Thyroid gland (tissue), 4 donors: ENCODE measurements around the gene HOXB2.

Source experiments
- POLR2A ChIP-seq, 2 donors: fragments of 450-650 bp; IDR thresholded peaks; one replicate each; pipeline ENCODE4 v1.6.1; 2017; ENCODE audit warnings: antibody characterized with exemption in 2 of 2, mild to moderate bottlenecking in 2 of 2, moderate library complexity in 1 of 2
- TF ChIP-seq, protein P1 (sequence below), 6 experiments: fragments of 200-600 bp in 3 of 6; fragments of 450-650 bp in 3 of 6; sonication (generic) in 3 of 6; IDR thresholded peaks; one replicate each; pipeline ENCODE4 v1.5.1; 2016 to 2019; ENCODE audit warnings: antibody characterized with exemption in 6 of 6, mild to moderate bottlenecking in 2 of 6, inconsistent platforms in 1 of 6, moderate library complexity in 1 of 6

GRCh38 chr17:48571024-48571818 lies 26.3 kb upstream of the HOXB2 start:
- TF ChIP-seq, protein P1, sequence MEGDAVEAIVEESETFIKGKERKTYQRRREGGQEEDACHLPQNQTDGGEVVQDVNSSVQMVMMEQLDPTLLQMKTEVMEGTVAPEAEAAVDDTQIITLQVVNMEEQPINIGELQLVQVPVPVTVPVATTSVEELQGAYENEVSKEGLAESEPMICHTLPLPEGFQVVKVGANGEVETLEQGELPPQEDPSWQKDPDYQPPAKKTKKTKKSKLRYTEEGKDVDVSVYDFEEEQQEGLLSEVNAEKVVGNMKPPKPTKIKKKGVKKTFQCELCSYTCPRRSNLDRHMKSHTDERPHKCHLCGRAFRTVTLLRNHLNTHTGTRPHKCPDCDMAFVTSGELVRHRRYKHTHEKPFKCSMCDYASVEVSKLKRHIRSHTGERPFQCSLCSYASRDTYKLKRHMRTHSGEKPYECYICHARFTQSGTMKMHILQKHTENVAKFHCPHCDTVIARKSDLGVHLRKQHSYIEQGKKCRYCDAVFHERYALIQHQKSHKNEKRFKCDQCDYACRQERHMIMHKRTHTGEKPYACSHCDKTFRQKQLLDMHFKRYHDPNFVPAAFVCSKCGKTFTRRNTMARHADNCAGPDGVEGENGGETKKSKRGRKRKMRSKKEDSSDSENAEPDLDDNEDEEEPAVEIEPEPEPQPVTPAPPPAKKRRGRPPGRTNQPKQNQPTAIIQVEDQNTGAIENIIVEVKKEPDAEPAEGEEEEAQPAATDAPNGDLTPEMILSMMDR (IDR thresholded peaks at IDR 0.05), result no peak
- TF ChIP-seq POLR2A (IDR thresholded peaks at IDR 0.05), result no peak
